K562 (cell line): Measurements from ENCODE around the gene CYYR1. TPM values are rescaled to one million over a fixed set of nuclear protein-coding genes. Genes with fewer than 3 reads are reported as not detected.

Source experiments
- ATAC-seq: fragments of 200-7000 bp; cut with Tn5 transposase; 3 replicates; pipeline ENCODE4 v1.9.1; 2020; ENCODE audit warnings: moderate library complexity
- BruUV-seq: library from RNA; stranded (reverse); fragments of 400-500 nt; replicated peaks from 2 replicates; lab custom pipeline; 2021; lab: Mats Ljungman, UMichigan
- CTCF ChIA-PET: fragments of 300-600 bp; formaldehyde crosslinking; extraction: SDS; loops from one replicate; lab custom pipeline; 2021; ENCODE audit warnings: low intra/inter-chr PET ratio; lab: Yijun Ruan, JAX
- POLR2A ChIA-PET: fragments of 300-600, 350-650 bp; sonication (Branson Sonifier 250); formaldehyde crosslinking; extraction: SDS; loops from one replicate; lab custom pipeline; 2021; ENCODE audit warnings: antibody characterized with exemption, inconsistent platforms; lab: Yijun Ruan, JAX
- DNase-seq, 4 experiments: peaks; one replicate each; pipeline versions ENCODE4 v3.0.0 to v3.0.0-alpha.2; 2011 to 2018; ENCODE audit warnings: low spot score in 3 of 4, mixed read lengths in 3 of 4; ENCODE audit errors: extremely low read depth in 1 of 4
- FAIRE-seq: peaks from 2 replicates; lab custom pipeline; 2011; peaks lifted over from hg19 to GRCh38; lab: Jason Lieb, UNC
- H2AFZ ChIP-seq: 2 replicates; pipeline ENCODE4 v1.6.0; 2011; ENCODE audit warnings: low read depth, low read length, control low read depth, inconsistent platforms
- H3K27ac ChIP-seq: fragments of 200-600 bp; 3 replicates; pipeline ENCODE4 v1.8.0; 2011; ENCODE audit warnings: low read depth, mild to moderate bottlenecking, control low read depth, inconsistent platforms, low read length, moderate library complexity, mixed read lengths; ENCODE audit errors: extremely low read depth
- H3K27me3 ChIP-seq, 2 experiments: fragments of 300-600 bp in 1 of 2; 2 replicates in 1 of 2; 3 replicates in 1 of 2; pipeline versions ENCODE4 v1.6.0 to v1.8.0; 2011; ENCODE audit warnings: inconsistent platforms in 2 of 2, low read length in 2 of 2, mild to moderate bottlenecking in 1 of 2, mixed read lengths in 1 of 2, moderate library complexity in 1 of 2; ENCODE audit not compliant: control insufficient read depth in 2 of 2, insufficient read depth in 2 of 2
- H3K36me3 ChIP-seq: fragments of 300-600 bp; 3 replicates; pipeline ENCODE4 v1.8.0; 2011; ENCODE audit warnings: mild to moderate bottlenecking, low read length, inconsistent platforms; ENCODE audit not compliant: control insufficient read depth, insufficient read depth
- H3K4me1 ChIP-seq, 2 experiments: fragments of 200-600 bp in 1 of 2; replicated peaks in 1 of 2; 2 replicates in 1 of 2; 3 replicates in 1 of 2; pipeline versions ENCODE4 v1.5.1 to v1.8.0; 2011; ENCODE audit warnings: inconsistent platforms in 2 of 2, low read length in 2 of 2, mild to moderate bottlenecking in 1 of 2, mixed read lengths in 1 of 2, moderate library complexity in 1 of 2; ENCODE audit not compliant: control insufficient read depth in 2 of 2, insufficient read depth in 2 of 2
- H3K4me2 ChIP-seq: 2 replicates; pipeline ENCODE4 v1.6.1; 2011; ENCODE audit warnings: low read length, control low read depth, inconsistent platforms, mixed read lengths; ENCODE audit not compliant: insufficient read depth
- H3K4me3 ChIP-seq: fragments of 200-600 bp; sonication (generic), shearing (Covaris generic); 2 replicates; pipeline ENCODE4 v1.5.1; 2016; ENCODE audit warnings: control low read depth, inconsistent platforms
- H3K79me2 ChIP-seq: fragments of 200-600 bp; 3 replicates; pipeline ENCODE4 v1.8.0; 2011; ENCODE audit warnings: low read length, inconsistent platforms; ENCODE audit not compliant: control insufficient read depth, insufficient read depth
- H3K9ac ChIP-seq, 2 experiments: 2 replicates each; pipeline versions ENCODE4 v1.6.0 to v1.6.1; 2011; ENCODE audit warnings: low read depth in 2 of 2, low read length in 2 of 2, control low read depth in 1 of 2, inconsistent platforms in 1 of 2, mild to moderate bottlenecking in 1 of 2, mixed read lengths in 1 of 2; ENCODE audit not compliant: insufficient read depth in 1 of 2
- H3K9me1 ChIP-seq: one replicate; pipeline ENCODE4 v1.6.0; 2011; ENCODE audit warnings: inconsistent platforms, mild to moderate bottlenecking, low read length, moderate library complexity; ENCODE audit not compliant: control insufficient read depth, insufficient read depth
- H3K9me3 ChIP-seq: replicated peaks from 2 replicates; pipeline ENCODE4 v1.5.1; 2011; ENCODE audit warnings: low read depth, low read length, inconsistent platforms; ENCODE audit not compliant: control insufficient read depth, insufficient read depth
- H4K20me1 ChIP-seq: replicated peaks from 2 replicates; pipeline ENCODE4 v1.6.1; 2011; ENCODE audit warnings: low read length, inconsistent platforms, mixed read lengths; ENCODE audit not compliant: control insufficient read depth, insufficient read depth
- AFF4 ChIP-seq: sonication (generic); formaldehyde crosslinking; IDR thresholded peaks from 2 replicates; pipeline ENCODE4 v1.8.0; 2023; ENCODE audit warnings: mild to moderate bottlenecking, missing genetic modification reagents
- HDAC8 ChIP-seq: fragments of 450-650 bp; IDR thresholded peaks from 2 replicates; pipeline ENCODE4 v1.6.1; 2016; ENCODE audit warnings: mild to moderate bottlenecking, missing genetic modification characterization, moderate library complexity, missing compliant biosample characterization
- MXD1 ChIP-seq: fragments of 250-450 bp; sonication (Bioruptor Pico); IDR thresholded peaks from 2 replicates; pipeline ENCODE4 v1.8.0; 2021; ENCODE audit warnings: borderline replicate concordance, mild to moderate bottlenecking, moderate library complexity; ENCODE audit not compliant: poor library complexity, severe bottlenecking
- SMARCA4 ChIP-seq: fragments of 450-650 bp; IDR thresholded peaks from 2 replicates; pipeline ENCODE4 v1.6.1; 2016
- SRF ChIP-seq, 2 experiments: fragments of 250-450, 450-650 bp in 1 of 2; sonication (Bioruptor Pico) in 1 of 2; sonication (generic) in 1 of 2; formaldehyde crosslinking; IDR thresholded peaks; 2 replicates each; pipeline versions ENCODE4 v1.5.0 to v1.5.1; 2020 to 2022; ENCODE audit warnings: mild to moderate bottlenecking in 1 of 2, missing genetic modification reagents in 1 of 2
- TRIM28 ChIP-seq: fragments of 450-650 bp; IDR thresholded peaks from 2 replicates; pipeline ENCODE4 v1.6.1; 2017
- ZNF561 ChIP-seq: fragments of 450-650 bp; formaldehyde crosslinking; conservative IDR thresholded peaks from 2 replicates; pipeline ENCODE4 v1.4.0; 2020; ENCODE audit warnings: mild to moderate bottlenecking, moderate library complexity
- ZNF707 ChIP-seq: fragments of 250-450 bp; sonication (Bioruptor Pico); conservative IDR thresholded peaks from 2 replicates; pipeline ENCODE4 v1.8.0; 2022; ENCODE audit warnings: inconsistent platforms, mild to moderate bottlenecking, moderate library complexity
- WGBS: fragments of 100-300 bp; shearing (Covaris generic); methylation state at CpG from one replicate; pipeline ENCODE4 v1.1.6; 2016; ENCODE audit warnings: low coverage, mixed read lengths; ENCODE audit not compliant: insufficient coverage; ENCODE audit errors: missing lambda C conversion rate; 5-methylcytosine and 5-hydroxymethylcytosine counted together
- in situ Hi-C: fragments of 300-500 bp; cut with MboI; formaldehyde crosslinking; loops from 4 replicates; pipeline ENCODE4 v1.15.0; 2018; ENCODE audit warnings: inconsistent platforms, mixed read lengths
- intact Hi-C: fragments of 100-400 bp; cut with micrococcal nuclease; formaldehyde crosslinking; loops from 2 replicates; pipeline ENCODE4 v1.14.2; 2022
- polyA plus RNA-seq, 8 experiments: library from polyadenylated mRNA; depleted of rRNA in 4 of 8; stranded (reverse) in 5 of 8; unstranded in 3 of 8; fragments of >200 nt; fragmentation: Nextera tagmentation in 2 of 8; fragmentation: Illumina TruSeq in 1 of 8; extraction: Ambion mirVana in 2 of 8; extraction: Trizol in 1 of 8; gene quantifications; 2 replicates each; pipeline versions ENCODE4 v1.2.1 to v1.2.3, GENCODE V29; 2011 to 2014; ENCODE audit warnings: inconsistent platforms in 1 of 8, missing spikeins in 1 of 8
- total RNA-seq, 7 experiments: library from RNA; depleted of rRNA in 6 of 7; stranded (reverse); fragments of >200 nt in 6 of 7; fragmentation: Illumina TruSeq in 2 of 7; extraction: Trizol in 2 of 7; gene quantifications; 2 replicates each; pipeline versions ENCODE4 v1.2.1 to v1.2.3, GENCODE V29; 2011 to 2021; ENCODE audit warnings: low replicate concordance in 1 of 7

The CYYR1 gene
- total and polyA plus RNA-seq, 9 of the 15 experiments (the other 6 are each of a cell fraction or from before 2014, with no cell fraction given): not detected

GRCh38 chr21:26515257-26515656 lies 57.8 kb downstream of the CYYR1 start (continued):
- TF ChIP-seq AFF4 (no peak), ZNF707 (CRISPR knock-in tag) (no peak)

GRCh38 chr21:26513212-26513611 lies 59.9 kb downstream of the CYYR1 start:
- no TSS peak for BruUV-seq
- H3K9me1 ChIP-seq: no peaks in the 10 kb centered on the region
- H3K27ac ChIP-seq: no peak overlapping the region
- POLR2A ChIA-PET: interaction anchor here (0.8 kb wide), 1 partner anchor 889 kb away, joined by 3 read pairs; no protein-coding TSS in a partner anchor
- no peak overlapping the region for H3K4me2 ChIP-seq
- no peaks in the 10 kb centered on the region for H3K27me3 ChIP-seq
- intact Hi-C loops (loop anchor here (5.0 kb wide), 1 partner anchor 631 kb away; no protein-coding TSS in a partner anchor), in situ Hi-C loops (no loop called here)
- H3K36me3 ChIP-seq: no peaks in the 10 kb centered on the region
- DNase-seq: no peak
- H3K9me3 ChIP-seq: 0 out of 2 replicates have a peak, but pooled peaks cover 3% of the 10 kb centered on the region
- no peaks in the 10 kb centered on the region for H3K4me1 ChIP-seq
- no peak overlapping the region for H3K4me3 ChIP-seq
- FAIRE-seq: no peak
- H4K20me1 ChIP-seq: no peaks in the 10 kb centered on the region
- no peak overlapping the region for H3K9ac ChIP-seq
- no peaks in the 10 kb centered on the region for H3K79me2 ChIP-seq
- TF ChIP-seq MXD1: no peak
- no peak for TF ChIP-seq ZNF561 (CRISPR knock-in tag)
- no peak for TF ChIP-seq HDAC8 (tag)
- TF ChIP-seq SMARCA4: no peak
- no peak for TF ChIP-seq TRIM28
- no peak for TF ChIP-seq SRF (CRISPR knock-in tag; IDR thresholded peaks at IDR 0.05)
- H2AFZ ChIP-seq: no peak overlapping the region
- CTCF ChIA-PET: no interaction called here
- ATAC-seq: no peak
- 14% methylated on average over 1 of the region's 1 CpG for WGBS
